Measurements from ENCODE around the gene CRYBA1. TPM values are rescaled to one million over a fixed set of nuclear protein-coding genes. Genes with fewer than 3 reads are reported as not detected.
"Not testable (repeated sequence)": the region's sequence is repeated elsewhere in the genome, so short reads cannot be mapped to it uniquely, and the experiment has no call there.

CRYBA1 gene
- total RNA-seq (ENCODE audit: unreplicated experiment) = not detected
- long read RNA-seq = 0 reads

GRCh38 chr17:29246628-29247027 is at the start of gene CRYBA1:
Gene CRYBA1 (plus strand): TSS chr17:29246859. CDS start chr17:29246864, 5 bp downstream.
- H3K27me3 Mint-ChIP-seq (ENCODE audit: unreplicated experiment) = peaks cover 1% of the 10 kb centered on the region
- H3K27ac Mint-ChIP-seq (ENCODE audit: unreplicated experiment) = no peak within 1 kb of the TSS
- peaks cover 4% of the 10 kb centered on the region for H3K36me3 Mint-ChIP-seq (ENCODE audit: low read depth, unreplicated experiment)
- H3K4me1 Mint-ChIP-seq (ENCODE audit: unreplicated experiment) = no peaks in the 10 kb centered on the region
- no peak within 1 kb of the TSS for H3K4me3 Mint-ChIP-seq (ENCODE audit: unreplicated experiment)
- no peaks in the 10 kb centered on the region for H3K9me3 Mint-ChIP-seq (ENCODE audit: unreplicated experiment)
- no peak for DNase-seq (ENCODE audit: low spot score)
- no peak for TF ChIP-seq CTCF (IDR thresholded peaks at IDR 0.05; ENCODE audit: unreplicated experiment)

- no peak for TF ChIP-seq CTCF (IDR thresholded peaks at IDR 0.05; ENCODE audit: unreplicated experiment)
- Mint-ChIP-seq H3K4me3 (ENCODE audit: unreplicated experiment) (no peak overlapping the region), H3K4me1 (ENCODE audit: unreplicated experiment) (no peaks in the 10 kb centered on the region), H3K9me3 (ENCODE audit: unreplicated experiment) (no peaks in the 10 kb centered on the region), H3K27ac (ENCODE audit: unreplicated experiment) (no peak overlapping the region), H3K36me3 (ENCODE audit: low read depth, unreplicated experiment) (no peaks in the 10 kb centered on the region), H3K27me3 (ENCODE audit: unreplicated experiment) (peaks cover 2% of the 10 kb centered on the region)
- DNase-seq (ENCODE audit: low spot score) = no peak
These were observed 49.0 kb upstream of the CRYBA1 start for GRCh38 chr17:29197516-29198272.

- H3K4me3 Mint-ChIP-seq (ENCODE audit: unreplicated experiment) = peak overlapping the region; percentile 6
- DNase-seq (ENCODE audit: low spot score) = not testable (repeated sequence)
These were observed 42.4 kb upstream of the CRYBA1 start for GRCh38 chr17:29204068-29204804.

GRCh38 chr17:29205047-29205446 is 41.6 kb upstream of the CRYBA1 start:
- H3K4me1 Mint-ChIP-seq (ENCODE audit: unreplicated experiment) = peaks cover 3% of the 10 kb centered on the region
- H3K9me3 Mint-ChIP-seq (ENCODE audit: unreplicated experiment) = no peaks in the 10 kb centered on the region
- no peaks in the 10 kb centered on the region for H3K36me3 Mint-ChIP-seq (ENCODE audit: low read depth, unreplicated experiment)
- DNase-seq (ENCODE audit: low spot score) = no peak
- no peak overlapping the region for H3K4me3 Mint-ChIP-seq (ENCODE audit: unreplicated experiment)
- TF ChIP-seq CTCF (IDR thresholded peaks at IDR 0.05; ENCODE audit: unreplicated experiment) = no peak
- H3K27ac Mint-ChIP-seq (ENCODE audit: unreplicated experiment) = no peak overlapping the region
- H3K27me3 Mint-ChIP-seq (ENCODE audit: unreplicated experiment) = peaks cover 2% of the 10 kb centered on the region

More at GRCh38 chr17:29204068-29204804, 42.4 kb upstream of the CRYBA1 start:
- H3K36me3 Mint-ChIP-seq (ENCODE audit: low read depth, unreplicated experiment); H3K9me3 Mint-ChIP-seq (ENCODE audit: unreplicated experiment); H3K27ac Mint-ChIP-seq (ENCODE audit: unreplicated experiment); H3K27me3 Mint-ChIP-seq (ENCODE audit: unreplicated experiment); H3K4me1 Mint-ChIP-seq (ENCODE audit: unreplicated experiment): not testable (repeated sequence)

GRCh38 chr17:29207975-29208374 is 38.7 kb upstream of the CRYBA1 start:
- no peaks in the 10 kb centered on the region for H3K9me3 Mint-ChIP-seq (ENCODE audit: unreplicated experiment)
- no peaks in the 10 kb centered on the region for H3K36me3 Mint-ChIP-seq (ENCODE audit: low read depth, unreplicated experiment)
- H3K27ac Mint-ChIP-seq (ENCODE audit: unreplicated experiment) = no peak overlapping the region
- no peak for DNase-seq (ENCODE audit: low spot score)
- peaks cover 2% of the 10 kb centered on the region for H3K27me3 Mint-ChIP-seq (ENCODE audit: unreplicated experiment)
- peaks cover 4% of the 10 kb centered on the region for H3K4me1 Mint-ChIP-seq (ENCODE audit: unreplicated experiment)
- H3K4me3 Mint-ChIP-seq (ENCODE audit: unreplicated experiment) = no peak overlapping the region
- no peak for TF ChIP-seq CTCF (IDR thresholded peaks at IDR 0.05; ENCODE audit: unreplicated experiment)

Measured in endothelial cell (in vitro differentiated cells).